OCI-LY7 (cell line): Measurements from ENCODE around the gene TRIM77. TPM values are rescaled to one million over a fixed set of nuclear protein-coding genes. Genes with fewer than 3 reads are reported as not detected.
"Not testable (repeated sequence)": the region's sequence is repeated elsewhere in the genome, so short reads cannot be mapped to it uniquely, and the experiment has no call there.

ENCODE experiments used
- BruUV-seq: library from RNA; stranded (reverse); fragments of 400-500 nt; replicated peaks from 2 replicates; lab custom pipeline; 2021; lab: Mats Ljungman, UMichigan
- CTCF ChIA-PET: fragments of 300-600 bp; sonication (Branson Sonifier 250); formaldehyde crosslinking; loops from one replicate; lab custom pipeline; 2022; ENCODE audit warnings: antibody characterized with exemption; ENCODE audit not compliant: unreplicated experiment; lab: Charles Lee
- POLR2A ChIA-PET: fragments of 300-600 bp; sonication (Branson Sonifier 250); formaldehyde crosslinking; loops from one replicate; lab custom pipeline; 2022; ENCODE audit warnings: antibody characterized with exemption; lab: Charles Lee
- DNase-seq: peaks from one replicate; pipeline ENCODE4 v3.0.0-alpha.2; 2015; ENCODE audit warnings: low spot score
- H2AFZ ChIP-seq: fragments of 200-600 bp; sonication (generic), shearing (Covaris generic); 2 replicates; pipeline ENCODE4 v1.6.1; 2014; ENCODE audit warnings: mild to moderate bottlenecking, antibody characterized with exemption, low read length, moderate library complexity
- H3K27ac ChIP-seq: fragments of 200-600 bp; sonication (generic); 2 replicates; pipeline ENCODE4 v1.5.1; 2014; ENCODE audit warnings: mixed run types, low read depth, mild to moderate bottlenecking, moderate library complexity, low read length, inconsistent platforms; ENCODE audit not compliant: poor library complexity, severe bottlenecking
- H3K36me3 ChIP-seq: fragments of 200-600 bp; sonication (generic); 2 replicates; pipeline ENCODE4 v1.6.1; 2014; ENCODE audit warnings: mild to moderate bottlenecking, antibody characterized with exemption, low read length, moderate library complexity, mixed read lengths; ENCODE audit not compliant: insufficient read depth
- H3K4me1 ChIP-seq: fragments of 200-600 bp; sonication (generic); 2 replicates; pipeline ENCODE4 v1.5.1; 2014; ENCODE audit warnings: mild to moderate bottlenecking, low read length; ENCODE audit not compliant: insufficient read depth, poor library complexity, severe bottlenecking
- H3K4me2 ChIP-seq: fragments of 200-600 bp; sonication (generic); 2 replicates; pipeline ENCODE4 v1.6.1; 2014; ENCODE audit warnings: mild to moderate bottlenecking, low read length
- H3K4me3 ChIP-seq: fragments of 200-600 bp; sonication (generic); 2 replicates; pipeline ENCODE4 v1.5.1; 2014; ENCODE audit warnings: mild to moderate bottlenecking, low read depth, low read length; ENCODE audit not compliant: poor library complexity, severe bottlenecking
- H3K79me2 ChIP-seq: fragments of 200-600 bp; sonication (generic); 2 replicates; pipeline ENCODE4 v1.6.1; 2016; ENCODE audit warnings: low read depth, mild to moderate bottlenecking, low read length, moderate library complexity, mixed read lengths; ENCODE audit not compliant: insufficient read depth
- H3K9me2 ChIP-seq: fragments of 200-600 bp; sonication (generic); 2 replicates; pipeline ENCODE4 v1.6.1; 2016; ENCODE audit warnings: mild to moderate bottlenecking, low read length, mixed read lengths; ENCODE audit not compliant: insufficient read depth
- H3K9me3 ChIP-seq: fragments of 200-600 bp; sonication (generic); 2 replicates; pipeline ENCODE4 v1.6.1; 2014; ENCODE audit warnings: mild to moderate bottlenecking, mixed run types, low read length, mixed read lengths
- H4K20me1 ChIP-seq: fragments of 200-600 bp; sonication (generic); 2 replicates; pipeline ENCODE4 v1.6.1; 2014; ENCODE audit warnings: mild to moderate bottlenecking, antibody characterized with exemption, low read length, moderate library complexity, mixed read lengths; ENCODE audit not compliant: insufficient read depth
- intact Hi-C: fragments of 100-400 bp; cut with micrococcal nuclease; formaldehyde crosslinking; loops from one replicate; pipeline ENCODE4 v1.10.0; 2022; ENCODE audit not compliant: unreplicated experiment
- small RNA-seq: library from RNA; depleted of rRNA; stranded (forward); fragments of <200 nt; gene quantifications from one replicate; pipeline ENCODE3, GENCODE V24; 2014
- total RNA-seq, 2 experiments: library from RNA; depleted of rRNA in 1 of 2; stranded (reverse); fragments of >200 nt in 1 of 2; shearing (Covaris generic) in 1 of 2; gene quantifications; 2 replicates each; pipeline ENCODE4 v1.2.3, GENCODE V29; 2014 to 2022

The TRIM77 gene
- total RNA-seq, 2 experiments from 2014 or later: not detected

DNA sequence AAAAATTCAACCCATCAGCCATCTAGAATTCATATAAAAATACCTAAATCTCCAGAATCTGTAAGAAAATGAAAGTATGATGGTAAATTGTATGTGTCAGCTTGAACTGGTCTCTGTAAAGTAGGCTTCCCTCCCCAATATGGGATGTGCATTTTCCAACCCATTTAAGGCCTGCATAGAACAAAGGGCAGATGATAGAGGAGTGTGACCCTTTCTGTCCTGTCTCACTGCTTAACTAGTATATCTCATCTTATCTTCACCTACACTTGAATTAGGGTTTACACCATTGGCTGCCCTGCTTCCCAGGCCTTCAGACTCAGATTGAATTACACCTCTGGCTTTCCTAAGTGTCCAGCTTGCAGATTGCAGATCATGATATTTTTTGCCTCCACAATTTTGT is 40.7 kb downstream of the TRIM77 start:
- H3K79me2 ChIP-seq, H3K9me3 ChIP-seq, POLR2A ChIA-PET, H3K9me2 ChIP-seq, H2AFZ ChIP-seq, DNase-seq, H3K4me2 ChIP-seq, BruUV-seq, H3K4me1 ChIP-seq, H3K27ac ChIP-seq, H4K20me1 ChIP-seq, H3K4me3 ChIP-seq, intact Hi-C loops, H3K36me3 ChIP-seq, CTCF ChIA-PET: not testable (repeated sequence)

Small RNAs within 50 kb of the gene (small RNA-seq; reads per million reads assigned to genes)
- gene AP003122.3: not detected

Other genes with a start within 250 kb of the TRIM77 start
- gene NOX4, start 218.9 kb upstream of the TRIM77 start, total RNA-seq (2014; rRNA removed; shearing (Covaris generic)): not detected in 2 replicates
- gene NOX4, start 218.9 kb upstream of the TRIM77 start, total RNA-seq (2022): not detected in 2 replicates
- not detected in 2 replicates for gene TRIM49, start 98.3 kb downstream of the TRIM77 start, total RNA-seq (2014; rRNA removed; shearing (Covaris generic))
- gene TRIM49, start 98.3 kb downstream of the TRIM77 start, total RNA-seq (2022): not detected in 2 replicates
- gene TRIM64B, start 168.2 kb downstream of the TRIM77 start, total RNA-seq (2014; rRNA removed; shearing (Covaris generic)): not detected in 2 replicates
- gene TRIM64B, start 168.2 kb downstream of the TRIM77 start, total RNA-seq (2022): not detected in 2 replicates
- not detected in 2 replicates for gene TRIM49D1, start 211.9 kb downstream of the TRIM77 start, total RNA-seq (2014; rRNA removed; shearing (Covaris generic))
- not detected in 2 replicates for gene TRIM49D1, start 211.9 kb downstream of the TRIM77 start, total RNA-seq (2022)
- not detected in 2 replicates for gene TRIM49D2, start 213.8 kb downstream of the TRIM77 start, total RNA-seq (2014; rRNA removed; shearing (Covaris generic))
- not detected in 2 replicates for gene TRIM49D2, start 213.8 kb downstream of the TRIM77 start, total RNA-seq (2022)